HG03571 (cell line): ENCODE results near the gene DDT.
"Not testable (repeated sequence)": the region's sequence is repeated elsewhere in the genome, so short reads cannot be mapped to it uniquely, and the experiment has no call there.

Experiments used
- ATAC-seq: cut with Tn5 transposase; IDR thresholded peaks from one replicate; pipeline ENCODE4 v1.9.1; 2021; ENCODE audit not compliant: unreplicated experiment

Gene DDT

GRCh38 chr22:23974345-23974744 lies at the start of gene DDT:
DDT (minus strand) TSS chr22:23974441; CDS start chr22:23974414, 27 bp downstream.
- peak; percentile 85 for ATAC-seq

DNA sequence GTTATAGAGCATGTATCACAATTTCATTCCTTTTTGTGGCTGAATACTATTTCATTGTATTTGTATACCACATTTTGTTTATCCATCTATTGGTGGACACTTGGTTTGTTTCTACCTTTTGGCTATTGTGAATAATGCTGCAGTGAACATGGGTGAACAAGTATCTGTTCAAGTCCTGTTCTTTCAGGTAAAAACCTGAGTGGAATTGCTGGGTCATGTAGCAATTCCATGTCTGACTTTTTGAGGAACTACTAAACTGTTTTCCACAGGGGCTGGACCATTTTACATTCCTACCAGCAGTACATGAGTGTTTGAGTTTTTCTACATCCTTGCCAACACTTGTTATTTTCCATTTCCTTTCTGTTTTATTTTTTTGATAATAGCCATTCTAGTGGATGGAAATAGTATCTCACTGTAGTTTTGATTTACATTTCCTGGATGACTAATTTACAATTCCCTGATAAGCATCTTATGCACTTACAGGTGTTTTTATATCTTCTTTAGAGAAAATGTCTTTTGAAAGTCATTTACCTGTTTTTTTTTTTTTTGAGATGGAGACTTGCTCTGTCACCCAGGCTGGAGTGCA lies 49.1 kb upstream of the DDT start:
- no peak for ATAC-seq

GRCh38 chr22:24021304-24021703 lies 47.1 kb upstream of the DDT start:
- no peak for ATAC-seq

DNA sequence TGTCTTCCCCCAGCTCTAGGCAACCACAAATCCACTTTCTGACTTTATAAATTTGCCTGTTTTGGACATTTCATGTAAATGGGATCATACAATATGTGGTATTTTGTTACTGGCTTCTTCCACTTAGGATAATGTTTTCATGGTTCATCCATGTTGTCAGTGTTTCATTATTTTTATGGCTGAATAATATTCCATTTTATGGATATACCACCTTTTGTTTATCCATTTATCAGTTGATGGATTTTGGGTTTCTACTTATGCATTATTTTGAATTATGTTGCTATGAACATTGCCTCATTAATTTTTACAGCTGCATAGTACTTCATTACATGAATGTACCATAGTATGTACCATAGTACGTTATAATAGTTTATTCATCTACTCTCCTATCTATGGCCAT lies 41.9 kb upstream of the DDT start:
- no peak for ATAC-seq

- no peak for ATAC-seq
Observed at GRCh38 chr22:24011735-24012068, 37.5 kb upstream of the DDT start.

DNA sequence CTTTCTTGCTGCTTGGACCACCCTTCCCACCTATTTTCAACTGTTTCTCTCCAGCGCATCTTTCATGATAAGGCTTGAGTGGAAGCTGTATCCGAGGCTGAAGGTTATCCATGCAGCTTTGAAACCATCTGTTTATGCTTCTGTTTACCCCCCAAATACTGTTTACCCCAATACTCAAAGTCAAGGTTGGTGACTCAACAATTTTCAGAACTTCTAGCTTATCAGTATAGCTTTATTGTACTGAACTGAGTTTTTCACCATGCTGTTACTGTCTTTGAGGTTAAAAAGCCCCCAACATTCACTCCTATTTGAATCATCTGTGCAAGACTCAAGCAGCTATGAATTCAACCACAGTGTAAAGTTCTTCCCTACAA lies 35.8 kb upstream of the DDT start:
- ATAC-seq, result no peak

- no peak for ATAC-seq
Observed at GRCh38 chr22:24009227-24010017, 35.2 kb upstream of the DDT start.

DNA sequence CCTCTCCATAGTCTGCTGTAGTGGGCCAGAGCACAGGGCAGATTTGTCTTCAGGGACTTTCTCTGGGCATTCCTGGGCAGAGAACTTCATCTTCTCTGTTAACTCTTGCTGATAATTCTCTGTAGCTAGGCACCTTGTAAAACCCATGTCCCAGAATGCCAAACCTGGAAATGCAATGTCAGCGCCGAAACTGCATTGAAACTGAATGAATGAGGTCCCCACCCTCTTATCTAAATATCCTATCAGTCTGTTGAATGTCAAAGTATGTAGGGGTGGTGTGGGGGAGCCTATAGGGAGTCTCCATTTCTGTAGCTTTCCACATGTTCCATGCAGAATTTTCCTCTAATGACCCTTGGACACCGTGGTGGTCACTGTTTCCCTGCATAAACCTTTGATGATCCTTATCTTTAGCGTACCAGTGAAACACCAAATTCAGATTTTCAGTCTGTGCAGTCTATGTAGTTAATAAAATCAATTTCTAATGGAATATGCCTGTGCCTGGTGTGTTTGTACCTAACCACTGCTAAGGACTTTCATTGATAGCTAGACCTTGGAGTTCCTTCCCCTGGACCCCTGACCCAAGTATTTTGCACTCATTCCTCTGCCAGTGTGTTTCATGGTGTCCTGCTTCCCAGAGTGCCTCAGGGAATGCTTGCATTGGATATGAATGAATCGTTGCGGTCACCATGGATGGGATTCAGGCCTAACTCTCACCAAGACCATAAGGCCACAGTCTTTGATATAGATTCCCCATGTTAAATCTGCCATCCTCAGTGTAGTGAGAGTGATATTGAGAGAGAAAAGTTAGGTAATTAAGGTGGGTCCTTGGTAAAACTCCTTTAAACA lies 34.4 kb upstream of the DDT start:
- no peak for ATAC-seq

DNA sequence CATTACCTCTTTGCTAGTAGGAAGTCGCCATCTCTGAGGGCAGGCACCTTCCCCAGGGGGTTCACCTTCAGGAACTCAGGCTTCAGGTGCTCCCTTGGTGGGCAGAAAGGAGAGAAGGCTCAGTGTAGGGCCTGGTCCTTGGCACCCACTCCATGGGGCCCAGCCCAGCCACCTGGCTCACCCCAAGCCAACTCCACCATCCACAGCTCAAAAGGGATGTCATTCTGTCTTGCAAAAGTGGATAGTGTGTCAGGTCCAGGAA lies 33.7 kb upstream of the DDT start:
- no peak for ATAC-seq

- ATAC-seq, result no peak
Observed at GRCh38 chr22:24007253-24008021, 33.2 kb upstream of the DDT start.

- no peak for ATAC-seq
Observed at GRCh38 chr22:24006914-24007214, 32.6 kb upstream of the DDT start.

DNA sequence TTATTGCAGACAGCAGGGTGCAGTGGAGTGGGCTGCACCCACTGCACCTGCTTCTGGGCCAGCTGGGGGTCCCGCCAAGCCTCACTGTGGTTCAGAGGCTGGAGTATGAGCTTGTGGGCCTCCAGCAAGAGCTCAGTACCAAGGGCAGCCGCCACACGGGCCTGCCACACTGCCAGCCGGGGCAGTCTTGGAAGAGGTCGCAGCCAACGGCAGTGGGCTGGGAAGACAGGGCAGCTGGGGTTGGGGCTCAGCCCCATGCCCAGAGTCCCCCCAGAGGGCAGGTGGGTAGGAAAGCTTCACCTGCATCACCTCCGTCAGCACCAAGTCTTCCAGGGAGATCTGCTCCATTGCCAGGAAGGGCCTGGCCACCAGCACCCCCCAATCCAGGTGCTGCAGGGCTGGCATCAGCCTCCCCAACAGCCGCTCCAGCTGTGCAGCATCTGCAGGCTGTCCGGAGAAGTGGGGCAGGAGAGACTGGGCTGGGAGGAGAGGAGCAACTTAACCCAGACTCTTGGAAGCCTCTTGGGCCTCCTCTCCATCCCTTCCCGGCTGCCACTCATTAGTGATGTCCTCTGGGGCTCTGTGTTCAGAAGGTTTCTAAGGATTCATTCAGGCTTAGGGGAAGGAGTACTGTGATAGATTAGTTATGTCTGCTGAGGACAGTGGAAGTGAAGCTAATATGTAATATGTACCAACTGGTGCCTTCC lies 32.1 kb upstream of the DDT start:
- ATAC-seq, result no peak

DNA sequence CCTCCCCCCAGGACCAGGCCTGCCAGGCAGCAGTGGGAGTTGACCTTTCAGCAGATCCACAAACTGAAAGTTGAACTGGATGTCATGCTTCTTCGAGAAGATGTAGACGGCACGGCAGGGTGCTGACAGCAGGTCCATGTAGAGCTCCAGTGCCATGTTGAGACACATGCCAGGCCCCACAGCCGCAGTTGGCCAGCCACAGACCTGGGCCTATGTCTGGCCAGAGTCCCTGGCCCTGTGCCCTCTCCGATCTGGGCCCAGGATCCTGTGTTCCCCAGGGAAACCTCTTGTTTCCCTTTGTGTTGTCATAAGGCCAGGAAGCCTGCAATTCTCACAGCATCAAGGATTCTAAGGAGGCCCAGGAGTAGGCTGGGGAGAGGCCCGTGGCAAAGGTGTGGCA lies 31.0 kb upstream of the DDT start, which contains the start of gene GSTT4:
Gene GSTT4 (minus strand): TSS at position 253 of the 400 bp plus-strand sequence. CDS start 97 bp downstream, at position 156.
- ATAC-seq, result no peak

DNA sequence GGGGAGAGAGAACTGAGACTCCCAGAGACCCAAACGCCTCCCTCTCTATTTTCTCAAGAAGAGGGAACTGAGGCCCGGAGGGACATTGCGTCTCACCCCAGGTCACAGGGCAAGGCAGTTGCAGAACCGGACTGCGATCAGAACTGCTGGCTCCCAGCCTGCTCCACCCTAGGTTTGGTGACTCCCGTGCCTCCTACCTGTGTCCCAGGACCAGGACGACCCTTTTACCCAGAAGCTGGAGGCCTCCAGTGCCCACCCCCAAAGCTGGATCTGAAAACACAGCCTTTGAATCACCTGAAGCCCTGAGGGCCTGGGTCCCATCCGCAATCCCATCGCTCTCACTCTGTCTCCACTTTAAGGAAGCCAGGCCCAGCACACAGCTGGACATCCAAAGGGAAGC lies 29.6 kb upstream of the DDT start:
- no peak for ATAC-seq

- no peak for ATAC-seq
Observed at GRCh38 chr22:24002851-24003250, 28.6 kb upstream of the DDT start.

DNA sequence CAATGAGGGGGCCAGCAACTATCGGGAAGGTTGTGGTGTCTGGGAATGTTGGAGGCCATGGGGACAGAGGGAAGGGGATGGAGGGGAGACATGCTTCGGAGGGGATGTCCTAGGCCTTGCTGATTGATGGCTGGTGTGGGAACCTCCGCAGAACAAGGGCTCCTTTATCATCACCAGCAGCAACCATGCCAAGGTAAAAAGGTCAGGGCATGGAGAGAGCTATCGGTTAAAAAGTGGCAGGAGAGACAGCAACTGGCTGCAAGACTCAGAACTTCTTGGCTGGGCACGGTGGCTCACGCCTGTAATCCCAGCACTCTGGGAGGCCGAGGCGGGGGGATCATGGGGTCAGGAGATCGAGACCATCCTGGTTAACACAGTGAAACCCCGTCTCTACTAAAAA lies 28.0 kb upstream of the DDT start:
- no peak for ATAC-seq

DNA sequence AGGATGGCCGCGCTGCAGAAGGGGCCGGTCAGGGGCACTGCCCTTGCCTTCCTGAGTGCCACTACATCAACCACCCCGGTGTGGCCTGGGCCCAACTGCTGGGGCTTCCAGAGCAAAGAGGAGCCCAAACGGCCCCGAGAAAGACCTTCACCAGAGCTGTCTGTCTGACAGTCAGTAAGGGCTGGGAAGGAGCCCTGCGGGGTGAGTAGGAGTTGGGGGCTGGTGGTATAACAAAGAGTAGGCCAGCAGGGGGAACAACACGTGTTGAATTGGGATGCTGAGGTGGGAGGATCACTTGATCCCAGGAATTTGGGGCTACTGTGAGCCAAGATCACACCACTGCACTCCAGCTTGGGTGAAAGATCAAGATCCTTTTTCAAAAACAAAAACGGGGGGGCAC lies 27.1 kb upstream of the DDT start:
- no peak for ATAC-seq

DNA sequence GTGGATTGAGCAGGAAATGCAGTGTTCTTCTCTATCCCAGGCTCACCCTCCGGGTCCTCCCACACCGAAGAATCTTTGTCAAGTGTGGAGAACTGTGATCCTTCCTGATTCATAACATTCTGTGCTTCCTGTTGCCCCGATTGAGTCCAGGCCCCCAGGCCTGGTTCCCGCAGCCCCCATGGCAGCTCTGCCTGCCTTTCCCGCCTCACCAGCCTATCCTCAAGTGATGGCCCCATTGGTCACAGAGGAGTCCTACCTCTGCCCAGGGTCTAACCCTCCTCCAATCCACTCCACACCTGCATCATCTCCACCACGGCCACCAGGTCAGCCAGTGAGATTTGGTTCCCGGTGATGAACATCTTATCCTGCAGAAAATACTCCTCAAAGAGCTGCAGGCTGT lies 25.5 kb upstream of the DDT start:
- not testable (repeated sequence) for ATAC-seq

DNA sequence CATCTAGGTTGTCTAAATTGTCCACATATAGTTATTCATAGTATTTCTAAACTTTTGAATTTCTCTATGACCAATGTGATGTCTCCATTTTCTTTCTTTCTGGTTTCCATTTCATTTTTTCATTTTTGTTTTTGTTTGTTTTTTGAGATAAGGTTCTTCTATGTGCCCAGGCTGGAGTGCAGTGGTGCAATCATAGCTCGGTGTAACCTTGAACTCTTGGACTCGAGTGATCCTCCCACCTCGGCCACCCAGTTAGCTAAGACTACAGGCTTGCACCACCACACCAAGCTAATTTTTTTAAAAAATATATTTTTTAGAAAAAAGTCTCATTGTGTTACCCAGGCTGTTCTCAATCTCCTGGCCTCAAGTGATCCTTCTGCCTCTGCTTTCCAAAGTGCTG lies 22.9 kb upstream of the DDT start:
- no peak for ATAC-seq

GRCh38 chr22:23993581-23994177 lies 19.4 kb upstream of the DDT start:
- ATAC-seq, result not testable (repeated sequence)

DNA sequence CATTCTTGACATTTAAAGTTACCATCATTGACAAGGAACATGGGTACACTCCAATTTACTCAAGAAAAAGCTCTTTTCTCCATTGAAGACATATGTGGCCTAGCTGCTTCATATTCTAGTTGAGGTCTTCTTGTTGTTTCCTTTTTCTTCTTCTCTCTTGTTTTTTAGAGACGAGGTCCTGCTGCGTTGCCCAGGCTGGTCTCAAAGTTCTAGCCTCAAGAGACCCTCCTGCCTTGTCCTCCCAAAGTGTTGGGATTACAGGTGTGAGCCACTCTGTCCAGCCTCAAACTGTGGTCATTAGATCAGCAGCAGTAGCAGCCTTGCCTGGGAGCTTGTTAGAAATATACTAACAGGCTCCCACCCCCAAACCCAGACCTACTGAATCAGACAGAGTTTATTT lies 18.8 kb upstream of the DDT start:
- not testable (repeated sequence) for ATAC-seq
